K562 (cell line): Measurements from ENCODE around the gene MED29. TPM values are rescaled to one million over a fixed set of nuclear protein-coding genes. Genes with fewer than 3 reads are reported as not detected.

Source experiments
- CREB3 ChIP-seq: fragments of 450-650 bp; conservative IDR thresholded peaks from 2 replicates; pipeline ENCODE4 v1.6.1; 2016; ENCODE audit warnings: missing genetic modification characterization, low read depth, mild to moderate bottlenecking, missing compliant biosample characterization, moderate library complexity
- CTCFL ChIP-seq: IDR thresholded peaks from 2 replicates; pipeline ENCODE4 v1.6.1; 2011; ENCODE audit warnings: borderline replicate concordance, low read depth, mild to moderate bottlenecking, moderate library complexity, low read length; ENCODE audit not compliant: insufficient read depth, poor library complexity, severe bottlenecking
- ELF4 ChIP-seq: fragments of 450-650 bp; formaldehyde crosslinking; IDR thresholded peaks from 2 replicates; pipeline ENCODE4 v1.4.0; 2022; ENCODE audit warnings: missing genetic modification characterization
- HES1 ChIP-seq: fragments of 450-650 bp; IDR thresholded peaks from 2 replicates; pipeline ENCODE4 v1.6.1; 2016; ENCODE audit warnings: low read depth, mild to moderate bottlenecking, moderate library complexity
- HEY1 ChIP-seq: fragments of 250-450 bp; sonication (Bioruptor Pico); IDR thresholded peaks from 2 replicates; pipeline ENCODE4 v1.5.0; 2020; ENCODE audit warnings: mild to moderate bottlenecking, moderate library complexity, borderline replicate concordance
- HLTF ChIP-seq: fragments of 450-650 bp; IDR thresholded peaks from 2 replicates; pipeline ENCODE4 v1.6.1; 2016
- HMGN3 ChIP-seq: IDR thresholded peaks from 2 replicates; pipeline ENCODE4 v1.6.1; 2011; ENCODE audit warnings: borderline replicate concordance, low read depth, mild to moderate bottlenecking, mixed read lengths, low read length; ENCODE audit not compliant: insufficient read length; ENCODE audit errors: extremely low read depth
- ID3 ChIP-seq, 2 experiments: fragments of 250-450 bp in 1 of 2; fragments of 450-650 bp in 1 of 2; sonication (Bioruptor Pico) in 1 of 2; IDR thresholded peaks; 2 replicates each; pipeline versions ENCODE4 v1.6.1 to v1.8.0; 2016 to 2021; ENCODE audit warnings: mild to moderate bottlenecking in 2 of 2, moderate library complexity in 2 of 2, missing compliant biosample characterization in 1 of 2, missing genetic modification characterization in 1 of 2
- ILF3 ChIP-seq: fragments of 450-650 bp; IDR thresholded peaks from 2 replicates; pipeline ENCODE4 v1.6.1; 2018; ENCODE audit warnings: antibody characterized with exemption, mild to moderate bottlenecking, moderate library complexity, borderline replicate concordance
- LARP7 ChIP-seq: fragments of 450-650 bp; IDR thresholded peaks from 2 replicates; pipeline ENCODE4 v1.6.1; 2016
- TEAD2 ChIP-seq: fragments of 450-650 bp; IDR thresholded peaks from 2 replicates; pipeline ENCODE4 v1.6.1; 2016; ENCODE audit warnings: missing genetic modification characterization, control low read depth, missing compliant biosample characterization
- TOE1 ChIP-seq, 2 experiments: fragments of 450-650 bp in 1 of 2; sonication (generic) in 1 of 2; formaldehyde crosslinking in 1 of 2; IDR thresholded peaks; 2 replicates each; pipeline versions ENCODE4 v1.7.1 to v1.8.0; 2016 to 2022; ENCODE audit warnings: borderline replicate concordance in 2 of 2, mild to moderate bottlenecking in 2 of 2, antibody characterized with exemption in 1 of 2, inconsistent platforms in 1 of 2, low read depth in 1 of 2, missing genetic modification reagents in 1 of 2, moderate library complexity in 1 of 2
- ZNF121 ChIP-seq: sonication (generic); formaldehyde crosslinking; conservative IDR thresholded peaks from 2 replicates; pipeline ENCODE4 v1.8.0; 2022; ENCODE audit warnings: missing genetic modification reagents
- ZNF184 ChIP-seq: sonication (generic); formaldehyde crosslinking; IDR thresholded peaks from 2 replicates; pipeline ENCODE4 v1.5.0; 2020; ENCODE audit warnings: missing genetic modification reagents
- ZNF695 ChIP-seq: fragments of 450-650 bp; formaldehyde crosslinking; IDR thresholded peaks from 2 replicates; pipeline ENCODE4 v1.4.0; 2020; ENCODE audit warnings: mild to moderate bottlenecking, moderate library complexity
- polyA plus RNA-seq, 8 experiments: library from polyadenylated mRNA; depleted of rRNA in 4 of 8; stranded (reverse) in 5 of 8; unstranded in 3 of 8; fragments of >200 nt; fragmentation: Nextera tagmentation in 2 of 8; fragmentation: Illumina TruSeq in 1 of 8; extraction: Ambion mirVana in 2 of 8; extraction: Trizol in 1 of 8; gene quantifications; 2 replicates each; pipeline versions ENCODE4 v1.2.1 to v1.2.3, GENCODE V29; 2011 to 2014; ENCODE audit warnings: inconsistent platforms in 1 of 8, missing spikeins in 1 of 8
- total RNA-seq, 7 experiments: library from RNA; depleted of rRNA in 6 of 7; stranded (reverse); fragments of >200 nt in 6 of 7; fragmentation: Illumina TruSeq in 2 of 7; extraction: Trizol in 2 of 7; gene quantifications; 2 replicates each; pipeline versions ENCODE4 v1.2.1 to v1.2.3, GENCODE V29; 2011 to 2021; ENCODE audit warnings: low replicate concordance in 1 of 7
- TF ChIP-seq, protein P1 (sequence below): fragments of 450-650 bp; formaldehyde crosslinking; IDR thresholded peaks from 2 replicates; pipeline ENCODE4 v1.4.0; 2020; ENCODE audit warnings: mild to moderate bottlenecking, moderate library complexity
- TF ChIP-seq, protein P2 (sequence below), 2 experiments: fragments of 200-800 bp in 1 of 2; sonication (Bioruptor generic) in 1 of 2; sonication (generic) in 1 of 2; formaldehyde crosslinking in 1 of 2; IDR thresholded peaks in 1 of 2; conservative IDR thresholded peaks in 1 of 2; 2 replicates each; pipeline versions ENCODE4 v1.5.0 to v1.6.1; 2016 to 2020; ENCODE audit warnings: missing compliant biosample characterization in 1 of 2, missing genetic modification characterization in 1 of 2, missing genetic modification reagents in 1 of 2

MED29 gene
- total and polyA plus RNA-seq, 9 of the 15 experiments (the other 6 are each of a cell fraction or from before 2014, with no cell fraction given): 1.8 to 22.6 (median 12.4) TPM

DNA sequence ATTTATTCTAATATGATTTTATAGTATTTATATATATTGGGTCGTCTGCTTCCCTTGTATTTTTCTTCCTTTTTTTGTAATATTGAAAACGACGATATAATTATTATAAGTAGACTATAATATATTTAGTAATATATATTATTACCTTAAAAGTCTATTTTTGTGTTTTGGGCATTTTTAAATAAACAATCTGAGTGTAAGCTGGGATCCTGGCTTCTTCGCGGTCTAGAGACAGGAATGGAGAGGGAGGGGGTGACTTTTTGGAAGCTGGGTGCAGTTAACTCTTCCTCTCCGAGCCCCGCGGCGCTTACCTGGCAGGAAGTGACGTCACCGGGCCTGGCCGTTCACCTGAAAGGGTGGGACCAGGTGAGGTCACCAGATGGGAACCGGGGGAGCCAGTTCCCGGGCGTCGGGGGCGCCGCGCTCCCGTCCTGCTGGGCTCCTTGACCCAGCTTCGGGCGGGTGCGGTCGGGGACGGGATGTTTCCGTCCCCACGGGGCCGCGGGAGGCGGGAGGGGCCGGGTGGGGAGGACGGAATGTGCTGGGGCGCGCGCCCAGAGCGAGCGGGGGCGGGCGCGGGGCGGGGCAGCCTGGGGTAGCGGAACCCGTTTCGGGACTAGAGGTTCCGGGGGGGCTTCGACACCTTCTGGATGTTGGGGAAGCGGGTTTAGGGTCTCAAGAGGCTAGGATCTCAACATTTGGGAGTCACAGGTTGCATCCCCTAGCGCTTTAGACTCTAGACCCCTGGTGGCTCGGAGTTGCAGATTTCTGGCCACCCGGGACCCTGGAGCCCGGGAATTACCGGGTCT, 18.2 kb downstream of the MED29 start (continued):
- TF ChIP-seq ILF3 (peak; percentile 70; the same call in 1 of the 2 replicates), ELF4 (CRISPR knock-in tag) (no peak), CREB3 (no peak), LARP7 (no peak), HES1 (no peak), HEY1 (CRISPR knock-in tag) (no peak), ZNF695 (CRISPR knock-in tag) (no peak), ZNF184 (CRISPR knock-in tag) (no peak), HLTF (no peak), ID3 (CRISPR knock-in tag; IDR thresholded peaks at IDR 0.05) (no peak), ID3 (tag; IDR thresholded peaks at IDR 0.05) (no peak), TOE1 (IDR thresholded peaks at IDR 0.05; ENCODE audit: borderline replicate concordance) (no peak), TOE1 (CRISPR knock-in tag; IDR thresholded peaks at IDR 0.05; ENCODE audit: borderline replicate concordance, low read depth) (no peak), HMGN3 (peak; percentile 51), CTCFL (no peak), ZNF121 (CRISPR knock-in tag) (no peak), TEAD2 (no peak)
- TF ChIP-seq, protein P1, sequence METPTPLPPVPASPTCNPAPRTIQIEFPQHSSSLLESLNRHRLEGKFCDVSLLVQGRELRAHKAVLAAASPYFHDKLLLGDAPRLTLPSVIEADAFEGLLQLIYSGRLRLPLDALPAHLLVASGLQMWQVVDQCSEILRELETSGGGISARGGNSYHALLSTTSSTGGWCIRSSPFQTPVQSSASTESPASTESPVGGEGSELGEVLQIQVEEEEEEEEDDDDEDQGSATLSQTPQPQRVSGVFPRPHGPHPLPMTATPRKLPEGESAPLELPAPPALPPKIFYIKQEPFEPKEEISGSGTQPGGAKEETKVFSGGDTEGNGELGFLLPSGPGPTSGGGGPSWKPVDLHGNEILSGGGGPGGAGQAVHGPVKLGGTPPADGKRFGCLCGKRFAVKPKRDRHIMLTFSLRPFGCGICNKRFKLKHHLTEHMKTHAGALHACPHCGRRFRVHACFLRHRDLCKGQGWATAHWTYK: peak; percentile 31; the same call in 1 of the 2 replicates
- TF ChIP-seq, protein P2, sequence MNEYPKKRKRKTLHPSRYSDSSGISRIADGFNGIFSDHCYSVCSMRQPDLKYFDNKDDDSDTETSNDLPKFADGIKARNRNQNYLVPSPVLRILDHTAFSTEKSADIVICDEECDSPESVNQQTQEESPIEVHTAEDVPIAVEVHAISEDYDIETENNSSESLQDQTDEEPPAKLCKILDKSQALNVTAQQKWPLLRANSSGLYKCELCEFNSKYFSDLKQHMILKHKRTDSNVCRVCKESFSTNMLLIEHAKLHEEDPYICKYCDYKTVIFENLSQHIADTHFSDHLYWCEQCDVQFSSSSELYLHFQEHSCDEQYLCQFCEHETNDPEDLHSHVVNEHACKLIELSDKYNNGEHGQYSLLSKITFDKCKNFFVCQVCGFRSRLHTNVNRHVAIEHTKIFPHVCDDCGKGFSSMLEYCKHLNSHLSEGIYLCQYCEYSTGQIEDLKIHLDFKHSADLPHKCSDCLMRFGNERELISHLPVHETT (CRISPR knock-in tag; conservative IDR thresholded peaks at IDR 0.05 in 1 of 2, IDR thresholded peaks at IDR 0.05 in 1 of 2): peak in 1 of 2 experiments; percentile 41; a peak in 1 of 4 replicates
